SH-SY5Y (cell line): ENCODE results near the gene FGF18.

Experiments
- GATA2 ChIP-seq: IDR thresholded peaks from 2 replicates; pipeline ENCODE4 v1.6.1; 2011; ENCODE audit warnings: mild to moderate bottlenecking, low read depth, low read length
- GATA3 ChIP-seq: IDR thresholded peaks from 2 replicates; pipeline ENCODE4 v1.6.1; 2011; ENCODE audit warnings: low read depth, mild to moderate bottlenecking, low read length, moderate library complexity

DNA sequence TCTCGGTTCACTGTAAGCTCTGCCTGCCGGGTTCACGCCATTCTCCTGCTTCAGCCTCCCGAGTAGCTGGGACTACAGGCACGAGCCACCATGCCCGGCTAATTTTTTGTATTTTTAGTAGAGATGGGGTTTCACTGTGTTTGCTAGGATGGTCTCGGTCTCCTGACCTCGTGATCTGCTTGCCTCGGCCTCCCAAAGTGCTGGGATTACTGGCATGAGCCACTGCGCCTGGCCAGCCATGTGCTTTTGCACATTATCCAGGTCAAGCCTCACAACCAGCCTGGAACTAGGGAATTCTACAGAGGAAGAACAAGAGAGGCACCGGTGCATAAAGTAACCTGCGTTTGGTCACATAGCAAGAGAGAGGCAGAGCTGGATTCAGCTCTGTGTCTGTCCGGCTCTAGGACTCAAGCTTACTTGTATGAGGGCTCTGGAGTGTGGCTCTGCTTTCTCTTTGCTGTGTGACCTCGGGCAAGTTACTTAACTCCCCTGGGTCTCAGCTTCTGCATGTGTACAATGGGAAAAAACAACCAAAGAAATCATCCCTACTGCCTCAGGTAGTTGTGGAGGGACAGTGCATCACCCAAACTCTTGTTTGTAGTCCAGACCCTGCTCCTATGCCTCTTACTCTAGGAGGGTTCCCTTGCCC lies 6.3 kb downstream of the FGF18 start:
- no peak for TF ChIP-seq GATA2
- TF ChIP-seq GATA3, result no peak
